Cardiac septum (tissue), 1 donor: Measurements from ENCODE around the gene EFHC1. TPM values are rescaled to one million over a fixed set of nuclear protein-coding genes. Genes with fewer than 3 reads are reported as not detected.

Source experiments
- DNase-seq: peaks from one replicate; pipeline ENCODE4 v3.0.0-alpha.2; 2020; ENCODE audit warnings: low spot score
- intact Hi-C: fragments of 100-400 bp; cut with DNase I; formaldehyde crosslinking; loops from one replicate; pipeline ENCODE4 v1.14.0; 2022
- total RNA-seq: library from RNA; stranded (reverse); fragmentation: NEBNext Ultra II Directional; extraction: Animal tissue kit (Norgen Biotek cat#: 25700); gene quantifications from one replicate; pipeline ENCODE4 v1.2.1, GENCODE V29; 2021
- donor health status: DM: no; HTN: no; CAD: no.

Gene EFHC1
- total RNA-seq, 1 donor from 2014 or later = 6.2 TPM

GRCh38 chr6:52560462-52560861, 140.3 kb downstream of the EFHC1 start:
- no peak for DNase-seq

GRCh38 chr6:52562911-52563310, 142.8 kb downstream of the EFHC1 start:
- intact Hi-C loops = no loop called here
- DNase-seq = no peak

More at GRCh38 chr6:52560462-52560861, 140.3 kb downstream of the EFHC1 start:
- intact Hi-C loops = no loop called here

DNA sequence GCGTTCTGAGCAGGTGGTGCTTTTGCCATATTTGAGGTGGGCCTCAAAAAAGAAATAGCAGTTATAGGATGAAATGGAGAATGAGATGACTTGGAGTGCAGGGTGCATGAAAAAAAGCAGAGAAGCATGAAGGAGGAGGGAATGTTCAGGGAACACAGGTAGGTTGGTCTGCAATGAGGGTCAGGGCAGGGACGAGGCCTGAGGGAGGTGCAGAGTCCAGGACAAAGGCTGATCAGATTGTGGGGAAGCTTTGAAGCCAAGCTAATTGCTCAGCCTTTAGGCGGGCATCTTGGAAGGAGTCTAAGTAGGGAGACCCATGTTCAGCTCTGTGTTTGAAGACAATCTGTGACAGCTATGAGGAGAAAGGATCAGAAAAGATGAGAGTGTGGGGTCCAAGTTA, 144.7 kb downstream of the EFHC1 start:
- DNase-seq = no peak
- intact Hi-C loops = no loop called here

- intact Hi-C loops = no loop called here
- DNase-seq = no peak
Measured at GRCh38 chr6:52566201-52566600, 146.1 kb downstream of the EFHC1 start.

DNA sequence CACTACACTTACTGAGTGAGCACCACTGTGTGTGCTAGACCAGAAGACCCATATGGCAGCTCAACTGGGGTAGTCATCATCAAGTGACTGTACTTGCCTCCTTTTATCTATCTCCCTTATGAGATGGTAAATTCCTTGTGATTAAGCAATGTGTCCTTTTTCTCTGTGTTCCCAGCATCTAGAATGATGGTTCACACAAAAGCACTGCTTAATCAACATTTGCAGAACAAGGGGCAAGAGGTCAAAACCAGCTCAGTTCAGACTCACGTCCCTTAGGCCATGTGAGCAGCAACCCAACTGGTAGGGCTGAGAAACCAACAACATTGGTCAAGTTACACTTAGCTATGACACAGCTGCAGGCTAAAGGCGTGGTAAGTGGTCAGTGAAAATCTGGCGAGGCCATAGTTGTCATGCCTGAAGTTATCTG, 146.7 kb downstream of the EFHC1 start:
- intact Hi-C loops = no loop called here
- DNase-seq = no peak

GRCh38 chr6:52568320-52568719, 148.2 kb downstream of the EFHC1 start:
- DNase-seq = no peak
- intact Hi-C loops = no loop called here

DNA sequence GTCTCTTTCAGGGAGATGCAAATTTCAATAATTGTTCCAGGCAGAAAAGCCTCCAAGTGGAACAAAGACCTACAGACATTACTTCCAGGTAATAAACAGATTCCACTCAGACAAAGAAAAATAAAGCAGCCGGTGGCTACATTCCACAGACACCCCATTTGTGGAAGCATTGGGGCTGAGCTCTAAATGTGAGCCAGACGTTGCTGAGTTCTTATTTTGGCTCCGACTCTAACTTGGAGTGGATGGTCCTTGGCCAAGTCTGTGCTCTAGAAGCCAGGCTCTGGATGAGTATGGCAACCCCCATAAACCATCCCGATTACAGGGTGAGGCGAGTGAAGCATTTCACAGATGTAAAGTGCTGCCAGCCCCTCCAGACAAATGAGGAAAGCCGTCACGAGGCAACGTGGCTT, 150.2 kb downstream of the EFHC1 start:
- intact Hi-C loops = loop anchor here (10.0 kb wide), 1 partner anchor 285 kb away; the partner anchor contains the start of gene MCM3
- no peak for DNase-seq

- no peak for DNase-seq
- intact Hi-C loops = loop anchor here (10.0 kb wide), 1 partner anchor 286 kb away; the partner anchor contains the start of gene MCM3
Measured at GRCh38 chr6:52571099-52571755, 151.1 kb downstream of the EFHC1 start.

DNA sequence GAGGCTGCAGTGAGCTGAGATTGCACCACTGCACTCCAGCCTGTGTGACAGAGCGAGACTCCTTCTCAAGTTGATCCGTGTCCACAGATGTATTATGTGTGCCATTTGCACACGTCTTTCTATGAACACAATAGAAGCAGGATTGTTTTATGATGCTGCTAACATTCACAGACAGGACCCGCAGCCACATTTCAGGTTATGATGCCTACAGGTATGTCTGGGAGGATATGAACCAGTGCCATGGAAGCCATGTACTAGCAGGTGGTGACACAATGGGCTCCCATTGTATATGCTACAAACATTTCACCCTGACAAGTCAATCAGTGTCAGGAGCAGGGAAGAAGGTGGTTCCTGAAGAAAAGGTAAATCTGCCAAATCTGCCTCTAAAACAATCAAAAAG, 152.4 kb downstream of the EFHC1 start:
- no peak for DNase-seq
- intact Hi-C loops = loop anchor here (10.0 kb wide), 1 partner anchor 288 kb away; the partner anchor contains the start of gene MCM3

GRCh38 chr6:52573295-52573694, 153.2 kb downstream of the EFHC1 start:
- no peak for DNase-seq
- intact Hi-C loops = loop anchor here (10.0 kb wide), 1 partner anchor 288 kb away; the partner anchor contains the start of gene MCM3

Other genes with a start within 250 kb of the EFHC1 start
- gene IL17A, start 234.0 kb upstream of the EFHC1 start, total RNA-seq = not detected
- not detected for gene IL17F, start 175.8 kb upstream of the EFHC1 start, total RNA-seq
- 21.0 TPM for gene MCM3, start 135.6 kb upstream of the EFHC1 start, total RNA-seq
- gene PAQR8, start 58.2 kb upstream of the EFHC1 start, total RNA-seq = 2.0 TPM
- 10.3 TPM for gene TRAM2, start 156.7 kb downstream of the EFHC1 start, total RNA-seq